ENCODE results near the gene RASSF7.

The RASSF7 gene

GRCh38 chr11:550746-551085 lies 10.1 kb upstream of the RASSF7 start:
- no peak for DNase-seq (ENCODE audit: low read depth in 3 of 3, low spot score in 1 of 3)

GRCh38 chr11:551131-551530 lies 9.6 kb upstream of the RASSF7 start:
- DNase-seq (ENCODE audit: low read depth in 3 of 3, low spot score in 1 of 3) = no peak

- DNase-seq (ENCODE audit: low read depth in 3 of 3, low spot score in 1 of 3) = no peak
These were observed 9.2 kb upstream of the RASSF7 start for GRCh38 chr11:551596-551995.

- DNase-seq (ENCODE audit: low read depth in 3 of 3, low spot score in 1 of 3) = no peak
These were observed 7.4 kb upstream of the RASSF7 start for GRCh38 chr11:553083-553987.

DNA sequence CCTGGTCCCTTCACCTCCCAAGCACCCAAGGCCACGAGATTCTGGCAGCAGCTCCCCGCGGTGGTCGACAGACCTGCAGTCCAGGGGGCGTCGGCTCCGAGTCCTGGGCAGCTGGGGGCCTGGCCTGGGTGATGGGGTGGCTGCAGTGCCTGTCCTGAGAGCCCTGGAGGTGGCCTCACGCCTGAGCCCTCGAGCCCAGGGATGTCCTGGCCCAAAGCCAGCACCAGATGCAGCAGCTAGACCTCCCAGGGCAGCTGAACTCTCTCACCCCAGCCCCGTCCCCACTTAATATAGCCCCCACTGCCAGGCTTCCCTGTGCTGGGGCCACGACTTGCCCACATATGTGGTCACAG lies 6.8 kb upstream of the RASSF7 start:
- no peak for DNase-seq (ENCODE audit: low read depth in 3 of 3, low spot score in 1 of 3)

DNA sequence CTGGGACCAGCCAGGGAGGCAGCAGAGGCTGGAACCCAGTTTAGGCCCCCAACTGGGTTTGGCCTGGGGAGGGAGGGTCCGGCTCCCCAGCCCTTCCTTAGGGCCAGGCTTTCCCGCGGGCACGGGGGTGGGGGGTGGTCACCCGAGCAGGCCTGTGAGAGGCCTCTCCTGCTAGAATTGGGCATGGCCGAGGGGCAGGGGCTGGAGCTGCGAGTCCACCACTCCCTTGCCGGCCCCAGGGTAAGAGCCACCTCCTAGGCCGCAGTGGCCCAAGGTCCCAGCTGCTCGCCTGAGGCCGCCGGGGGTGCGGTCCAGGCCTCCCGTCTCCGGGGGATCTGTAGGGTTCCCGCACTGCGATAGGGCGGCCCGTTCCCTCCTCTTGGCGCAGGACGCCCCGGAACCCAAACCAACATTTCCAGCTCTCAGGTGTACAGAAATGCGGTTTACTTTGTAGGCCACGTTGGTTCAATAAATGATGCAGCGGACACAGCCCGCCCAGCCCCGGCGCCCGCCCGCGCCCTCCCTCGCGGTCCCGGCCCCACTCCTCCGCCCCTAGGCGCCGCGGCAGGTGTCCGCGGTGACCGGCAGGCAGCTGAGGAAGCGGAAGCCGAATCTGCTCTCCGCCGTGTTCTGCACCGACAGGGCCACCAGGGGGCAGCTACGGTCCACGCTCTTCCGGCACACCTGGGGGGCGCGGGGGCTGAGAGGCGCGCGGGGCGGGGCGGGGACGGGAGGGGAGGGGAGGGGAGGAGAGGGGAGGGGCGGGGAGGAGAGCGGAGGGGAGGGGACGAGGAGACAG lies 6.1 kb upstream of the RASSF7 start:
- DNase-seq (ENCODE audit: low read depth in 3 of 3, low spot score in 1 of 3) = peak; percentile 36 to 67 (median 65)

DNA sequence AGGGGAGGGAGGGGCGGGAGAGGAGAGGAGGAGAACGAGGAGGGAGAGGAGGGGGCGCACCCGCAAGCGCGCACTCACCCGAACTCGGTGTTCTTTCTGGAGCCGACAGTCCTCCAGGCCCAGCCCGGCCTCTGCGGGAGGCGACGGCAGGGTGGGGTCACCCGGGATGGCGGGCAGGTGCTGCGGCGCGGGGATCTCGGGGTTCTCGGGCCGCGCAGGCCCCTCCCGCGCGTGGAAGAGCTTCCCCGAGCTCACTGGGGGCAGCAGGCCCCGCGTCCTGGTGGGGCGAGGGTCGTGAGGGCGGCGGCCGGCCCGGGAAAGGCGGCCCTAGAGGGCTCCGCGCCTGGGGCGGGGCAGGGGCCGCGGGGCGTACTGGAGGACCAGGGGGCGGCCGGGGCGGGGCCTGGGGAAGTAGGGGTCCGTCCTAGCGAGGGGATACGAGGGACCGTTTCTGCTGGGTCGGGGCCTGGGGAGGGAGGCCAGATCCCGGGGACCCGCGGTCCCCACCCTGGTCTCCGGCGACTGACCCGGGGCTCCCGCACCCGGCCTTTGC lies 5.5 kb upstream of the RASSF7 start:
- DNase-seq (ENCODE audit: low read depth in 3 of 3, low spot score in 1 of 3) = no peak

DNA sequence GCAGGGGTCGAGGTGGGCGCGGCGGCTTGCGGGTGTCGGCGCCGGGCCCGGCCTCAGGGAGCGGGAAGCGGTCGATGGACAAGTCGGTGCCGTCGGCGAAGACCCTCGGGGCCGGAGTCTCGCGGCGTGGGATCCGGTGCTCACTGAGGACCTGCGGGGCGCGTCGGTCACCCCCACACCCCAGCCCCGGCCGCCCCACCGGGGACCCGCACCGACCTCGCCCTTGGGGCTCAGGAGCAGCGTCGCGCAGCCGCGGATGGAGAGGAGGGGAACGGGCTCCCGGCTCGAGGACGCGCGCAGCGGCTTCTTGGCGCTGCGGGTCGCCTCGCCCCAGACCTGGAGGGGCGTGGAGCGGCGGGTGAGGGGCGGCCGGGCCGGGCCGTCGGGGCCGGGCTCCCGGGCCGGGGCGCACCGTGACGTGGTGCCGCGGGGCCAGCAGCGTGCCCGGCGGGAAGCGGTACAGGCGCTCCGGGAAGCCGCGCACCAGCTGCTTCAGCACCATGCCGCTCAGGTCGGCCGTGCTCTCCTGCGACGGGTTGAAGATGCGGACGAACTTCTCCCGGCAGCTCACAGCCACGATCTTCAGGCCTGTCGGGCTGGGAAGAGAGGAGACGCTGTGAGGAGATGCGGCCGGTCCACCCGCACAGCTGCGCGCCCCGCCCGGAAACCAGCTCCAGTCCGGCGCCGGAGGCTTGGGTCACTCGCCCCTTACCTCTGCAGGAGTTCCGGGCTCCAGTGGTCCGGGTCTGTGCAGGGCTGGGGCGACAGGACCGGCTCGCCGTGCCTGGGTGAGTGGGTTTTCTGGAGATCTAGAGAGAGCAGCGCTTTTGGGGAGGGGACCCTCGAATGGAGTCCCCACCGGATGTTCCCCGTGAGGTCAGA lies 4.7 kb upstream of the RASSF7 start:
- no peak for DNase-seq (ENCODE audit: low read depth in 3 of 3, low spot score in 1 of 3)

GRCh38 chr11:556662-557256 lies 4.0 kb upstream of the RASSF7 start:
- DNase-seq (ENCODE audit: low read depth in 3 of 3, low spot score in 1 of 3) = no peak

- DNase-seq (ENCODE audit: low read depth in 3 of 3, low spot score in 1 of 3) = no peak
These were observed 3.2 kb upstream of the RASSF7 start for GRCh38 chr11:557328-558132.

DNA sequence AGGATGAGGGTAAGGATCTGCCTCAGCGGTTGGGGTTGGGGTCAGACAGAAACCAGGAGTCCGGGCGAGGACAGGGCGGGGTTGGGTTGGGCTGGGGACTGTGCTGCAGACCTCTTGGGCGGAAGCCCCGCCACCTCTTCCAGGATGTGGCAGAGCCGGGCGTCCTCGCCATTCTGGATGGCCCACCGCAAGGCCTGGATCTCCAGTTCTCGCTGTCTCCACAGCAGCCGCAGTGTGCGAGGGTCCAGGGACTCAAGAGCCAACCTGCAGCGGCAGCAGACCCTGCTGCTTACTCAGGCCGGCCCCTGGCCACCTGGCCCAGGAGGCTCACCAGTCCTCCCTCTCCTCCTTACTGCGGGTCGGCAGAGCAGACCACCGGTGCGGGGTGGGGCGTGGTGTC lies 2.3 kb upstream of the RASSF7 start:
- no peak for DNase-seq (ENCODE audit: low read depth in 3 of 3, low spot score in 1 of 3)

GRCh38 chr11:559020-559620 lies 1.6 kb upstream of the RASSF7 start:
- DNase-seq (ENCODE audit: low read depth in 3 of 3, low spot score in 1 of 3) = no peak

GRCh38 chr11:559712-560304 lies 962 bp upstream of the RASSF7 start:
- DNase-seq (ENCODE audit: low read depth in 3 of 3, low spot score in 1 of 3) = no peak

DNA sequence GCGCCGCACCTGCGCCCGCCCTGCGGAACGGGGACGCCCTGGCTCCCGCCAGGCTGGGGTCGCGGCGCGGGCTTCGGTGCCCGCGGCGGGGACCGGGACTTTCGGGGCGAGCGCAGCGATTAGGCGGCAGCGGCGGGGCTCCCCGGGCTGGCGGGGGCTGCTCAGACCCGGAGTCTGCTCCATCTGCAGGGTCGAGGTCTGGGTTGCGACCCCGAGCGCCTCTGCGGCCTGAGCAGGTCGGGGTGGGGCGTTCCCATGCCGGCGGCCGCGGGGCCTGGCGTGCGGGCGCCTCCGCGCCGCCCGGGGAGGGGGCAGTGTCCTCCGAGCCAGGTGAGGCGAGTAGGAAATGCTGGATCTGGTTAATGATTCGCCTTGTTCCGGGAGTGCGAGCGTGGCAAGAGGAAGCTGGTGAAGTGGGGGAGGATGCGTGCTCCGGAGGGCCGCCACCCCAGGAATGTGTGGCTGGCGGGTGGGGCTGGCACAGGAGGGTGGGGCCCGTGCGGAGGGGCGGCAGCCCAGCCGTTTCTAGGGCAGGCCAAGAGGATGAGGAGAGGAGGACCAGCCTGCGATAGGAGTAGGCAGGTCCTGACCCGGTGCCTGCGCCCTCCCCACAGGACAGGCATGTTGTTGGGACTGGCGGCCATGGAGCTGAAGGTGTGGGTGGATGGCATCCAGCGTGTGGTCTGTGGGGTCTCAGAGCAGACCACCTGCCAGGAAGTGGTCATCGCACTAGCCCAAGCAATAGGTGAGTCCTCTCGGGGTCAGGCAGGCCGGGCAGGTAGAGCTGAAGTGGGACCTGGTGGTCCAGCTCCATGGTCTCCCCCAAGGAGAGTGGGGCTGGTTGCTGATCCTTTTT lies 606 bp downstream of the RASSF7 start:
- no peak for DNase-seq (ENCODE audit: low read depth in 3 of 3, low spot score in 1 of 3)

DNA sequence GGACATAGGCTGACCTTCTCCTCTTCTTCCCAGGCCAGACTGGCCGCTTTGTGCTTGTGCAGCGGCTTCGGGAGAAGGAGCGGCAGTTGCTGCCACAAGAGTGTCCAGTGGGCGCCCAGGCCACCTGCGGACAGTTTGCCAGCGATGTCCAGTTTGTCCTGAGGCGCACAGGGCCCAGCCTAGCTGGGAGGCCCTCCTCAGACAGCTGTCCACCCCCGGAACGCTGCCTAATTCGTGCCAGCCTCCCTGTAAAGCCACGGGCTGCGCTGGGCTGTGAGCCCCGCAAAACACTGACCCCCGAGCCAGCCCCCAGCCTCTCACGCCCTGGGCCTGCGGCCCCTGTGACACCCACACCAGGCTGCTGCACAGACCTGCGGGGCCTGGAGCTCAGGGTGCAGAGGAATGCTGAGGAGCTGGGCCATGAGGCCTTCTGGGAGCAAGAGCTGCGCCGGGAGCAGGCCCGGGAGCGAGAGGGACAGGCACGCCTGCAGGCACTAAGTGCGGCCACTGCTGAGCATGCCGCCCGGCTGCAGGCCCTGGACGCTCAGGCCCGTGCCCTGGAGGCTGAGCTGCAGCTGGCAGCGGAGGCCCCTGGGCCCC lies 1.4 kb downstream of the RASSF7 start:
- DNase-seq (ENCODE audit: low read depth in 3 of 3, low spot score in 1 of 3) = no peak

DNA sequence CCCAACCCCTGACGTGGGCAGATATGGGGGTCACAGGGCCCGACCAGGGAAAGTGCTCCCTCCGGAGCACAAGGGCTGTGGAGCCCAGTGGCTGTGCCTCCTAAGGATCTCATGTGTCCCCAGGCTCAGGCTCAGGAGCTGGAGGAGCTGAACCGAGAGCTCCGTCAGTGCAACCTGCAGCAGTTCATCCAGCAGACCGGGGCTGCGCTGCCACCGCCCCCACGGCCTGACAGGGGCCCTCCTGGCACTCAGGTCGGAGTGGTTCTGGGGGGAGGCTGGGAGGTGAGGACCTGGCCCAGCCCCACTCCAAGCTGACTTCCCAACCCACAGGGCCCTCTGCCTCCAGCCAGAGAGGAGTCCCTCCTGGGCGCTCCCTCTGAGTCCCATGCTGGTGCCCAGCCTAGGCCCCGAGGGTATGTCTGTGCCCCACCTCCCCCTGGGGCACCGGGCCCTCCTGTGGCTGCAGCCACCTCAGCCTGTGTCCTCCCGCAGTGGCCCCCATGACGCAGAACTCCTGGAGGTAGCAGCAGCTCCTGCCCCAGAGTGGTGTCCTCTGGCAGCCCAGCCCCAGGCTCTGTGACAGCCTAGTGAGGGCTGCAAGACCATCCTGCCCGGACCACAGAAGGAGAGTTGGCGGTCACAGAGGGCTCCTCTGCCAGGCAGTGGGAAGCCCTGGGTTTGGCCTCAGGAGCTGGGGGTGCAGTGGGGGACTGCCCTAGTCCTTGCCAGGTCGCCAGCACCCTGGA lies 2.5 kb downstream of the RASSF7 start:
- no peak for DNase-seq (ENCODE audit: low read depth in 3 of 3, low spot score in 1 of 3)

All from stimulated activated CD4-positive, alpha-beta T cell treated with anti-CD3 and anti-CD28 coated beads, TNF-alpha, amount 100 ng/mL, for 1 hour (primary cell).